ENCODE measurements around the gene FOXN4.
"Not testable (repeated sequence)": the region's sequence is repeated elsewhere in the genome, so short reads cannot be mapped to it uniquely, and the experiment has no call there.

The FOXN4 gene

DNA sequence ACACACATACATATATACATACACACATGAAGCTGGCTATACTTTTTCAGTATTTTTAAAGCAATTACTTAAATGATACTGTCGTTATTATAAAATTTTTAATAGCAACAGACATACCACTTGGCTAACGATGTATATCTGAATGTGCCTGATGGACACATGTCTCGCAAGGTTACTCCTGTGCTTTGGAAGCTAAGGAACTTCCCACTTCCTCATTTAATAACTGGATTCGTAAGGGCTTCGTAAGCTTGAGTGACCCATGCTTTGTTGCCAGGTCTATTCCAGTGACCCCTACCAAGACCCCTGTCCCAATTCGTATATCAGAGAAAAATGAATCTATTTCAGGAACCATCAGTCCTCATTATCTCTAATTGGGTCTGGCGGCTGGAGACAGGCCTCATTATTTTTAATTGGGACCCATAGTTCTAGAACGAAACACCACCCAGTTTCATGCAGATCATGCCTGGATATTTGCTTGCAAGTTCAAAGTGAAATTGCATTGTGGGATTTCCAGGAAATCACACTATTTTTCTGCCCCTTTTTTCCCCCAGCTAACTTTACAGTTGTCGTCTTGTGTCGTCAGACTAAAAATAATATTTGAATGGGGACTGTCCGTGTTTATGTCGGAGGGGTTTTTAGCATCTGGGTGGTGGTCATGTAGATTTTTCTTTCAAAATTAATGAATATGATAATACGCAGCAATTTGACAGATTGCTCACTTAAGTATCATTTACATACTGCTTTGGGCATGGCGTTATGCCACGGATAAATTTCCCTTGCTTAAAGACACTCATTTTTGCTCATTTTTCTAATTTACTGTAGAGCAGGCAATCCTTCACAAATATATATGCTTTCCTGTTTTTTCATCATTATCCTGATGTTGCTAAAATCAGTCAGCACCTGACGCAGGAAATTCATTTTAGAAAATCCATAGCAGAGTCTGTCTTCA lies 21.5 kb upstream of the FOXN4 start:
- no peak for DNase-seq (ENCODE audit: low spot score)
- no peak overlapping the region for H3K4me3 ChIP-seq
- TF ChIP-seq, protein P1, sequence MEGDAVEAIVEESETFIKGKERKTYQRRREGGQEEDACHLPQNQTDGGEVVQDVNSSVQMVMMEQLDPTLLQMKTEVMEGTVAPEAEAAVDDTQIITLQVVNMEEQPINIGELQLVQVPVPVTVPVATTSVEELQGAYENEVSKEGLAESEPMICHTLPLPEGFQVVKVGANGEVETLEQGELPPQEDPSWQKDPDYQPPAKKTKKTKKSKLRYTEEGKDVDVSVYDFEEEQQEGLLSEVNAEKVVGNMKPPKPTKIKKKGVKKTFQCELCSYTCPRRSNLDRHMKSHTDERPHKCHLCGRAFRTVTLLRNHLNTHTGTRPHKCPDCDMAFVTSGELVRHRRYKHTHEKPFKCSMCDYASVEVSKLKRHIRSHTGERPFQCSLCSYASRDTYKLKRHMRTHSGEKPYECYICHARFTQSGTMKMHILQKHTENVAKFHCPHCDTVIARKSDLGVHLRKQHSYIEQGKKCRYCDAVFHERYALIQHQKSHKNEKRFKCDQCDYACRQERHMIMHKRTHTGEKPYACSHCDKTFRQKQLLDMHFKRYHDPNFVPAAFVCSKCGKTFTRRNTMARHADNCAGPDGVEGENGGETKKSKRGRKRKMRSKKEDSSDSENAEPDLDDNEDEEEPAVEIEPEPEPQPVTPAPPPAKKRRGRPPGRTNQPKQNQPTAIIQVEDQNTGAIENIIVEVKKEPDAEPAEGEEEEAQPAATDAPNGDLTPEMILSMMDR (IDR thresholded peaks at IDR 0.05), result no peak
- no peak overlapping the region for H3K27ac ChIP-seq

DNA sequence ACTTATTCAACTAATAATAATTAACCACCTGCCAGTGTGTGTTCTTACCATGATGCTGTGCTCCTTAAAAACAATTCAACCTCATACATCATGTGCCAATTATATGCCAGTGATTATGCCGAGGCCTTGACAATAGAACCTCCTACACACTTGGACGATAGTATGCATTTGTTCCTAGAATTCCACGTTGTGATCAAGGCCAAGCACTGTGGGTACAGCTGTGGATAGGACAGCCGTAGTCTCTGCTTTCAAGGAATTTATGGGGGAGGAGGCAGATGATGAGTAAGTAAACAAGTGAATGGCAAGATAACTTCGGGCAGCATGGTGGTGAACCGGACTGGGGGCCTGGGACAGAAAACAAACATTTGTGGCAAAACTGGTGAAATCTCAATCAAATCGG lies 20.6 kb upstream of the FOXN4 start:
- TF ChIP-seq, protein P1 (IDR thresholded peaks at IDR 0.05), result no peak
- DNase-seq (ENCODE audit: low spot score), result no peak
- Histone ChIP-seq H3K27ac (no peak overlapping the region), H3K4me3 (no peak overlapping the region)

DNA sequence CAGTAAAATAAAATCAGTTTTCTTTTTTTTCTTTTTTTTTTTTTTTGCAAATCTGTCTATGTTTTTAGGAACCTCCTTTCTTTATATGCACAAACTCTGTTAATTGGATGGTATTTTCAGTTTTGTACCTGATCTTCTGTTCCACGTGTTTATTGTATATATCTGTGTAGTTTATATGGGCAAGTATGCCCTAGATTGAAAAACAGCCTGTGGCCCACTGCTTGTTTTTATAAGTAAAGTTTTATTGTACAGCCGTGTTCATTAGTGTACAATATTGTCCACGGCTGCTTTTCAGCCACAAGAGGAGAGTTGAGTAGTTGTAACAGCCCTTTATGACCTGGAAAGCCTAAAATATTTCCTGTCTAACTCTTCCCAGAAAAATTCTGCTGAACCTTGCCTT lies 19.9 kb upstream of the FOXN4 start:
- TF ChIP-seq, protein P1 (IDR thresholded peaks at IDR 0.05), result no peak
- no peak overlapping the region for H3K27ac ChIP-seq
- no peak overlapping the region for H3K4me3 ChIP-seq
- DNase-seq (ENCODE audit: low spot score), result no peak

DNA sequence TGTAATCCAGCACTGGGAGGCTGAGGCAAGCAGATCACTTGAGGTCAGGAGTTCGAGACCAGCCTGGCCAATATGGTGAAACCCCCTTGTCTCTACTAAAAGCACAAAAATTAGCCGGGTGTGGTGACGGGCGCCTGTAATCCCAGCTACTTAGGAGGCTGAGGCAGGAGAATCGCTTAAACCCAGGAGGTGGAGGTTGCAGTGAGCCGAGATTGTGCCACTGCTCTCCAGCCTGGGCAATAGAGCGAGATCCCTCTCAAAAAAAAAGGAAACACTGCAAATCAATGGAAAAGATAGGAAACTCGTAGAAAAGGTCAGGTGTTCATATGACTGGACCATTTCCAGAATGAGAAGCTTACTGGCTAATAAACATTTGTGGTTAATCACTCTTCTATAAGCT lies 12.2 kb upstream of the FOXN4 start:
- not testable (repeated sequence) for H3K4me3 ChIP-seq; H3K27ac ChIP-seq; DNase-seq (ENCODE audit: low spot score)

DNA sequence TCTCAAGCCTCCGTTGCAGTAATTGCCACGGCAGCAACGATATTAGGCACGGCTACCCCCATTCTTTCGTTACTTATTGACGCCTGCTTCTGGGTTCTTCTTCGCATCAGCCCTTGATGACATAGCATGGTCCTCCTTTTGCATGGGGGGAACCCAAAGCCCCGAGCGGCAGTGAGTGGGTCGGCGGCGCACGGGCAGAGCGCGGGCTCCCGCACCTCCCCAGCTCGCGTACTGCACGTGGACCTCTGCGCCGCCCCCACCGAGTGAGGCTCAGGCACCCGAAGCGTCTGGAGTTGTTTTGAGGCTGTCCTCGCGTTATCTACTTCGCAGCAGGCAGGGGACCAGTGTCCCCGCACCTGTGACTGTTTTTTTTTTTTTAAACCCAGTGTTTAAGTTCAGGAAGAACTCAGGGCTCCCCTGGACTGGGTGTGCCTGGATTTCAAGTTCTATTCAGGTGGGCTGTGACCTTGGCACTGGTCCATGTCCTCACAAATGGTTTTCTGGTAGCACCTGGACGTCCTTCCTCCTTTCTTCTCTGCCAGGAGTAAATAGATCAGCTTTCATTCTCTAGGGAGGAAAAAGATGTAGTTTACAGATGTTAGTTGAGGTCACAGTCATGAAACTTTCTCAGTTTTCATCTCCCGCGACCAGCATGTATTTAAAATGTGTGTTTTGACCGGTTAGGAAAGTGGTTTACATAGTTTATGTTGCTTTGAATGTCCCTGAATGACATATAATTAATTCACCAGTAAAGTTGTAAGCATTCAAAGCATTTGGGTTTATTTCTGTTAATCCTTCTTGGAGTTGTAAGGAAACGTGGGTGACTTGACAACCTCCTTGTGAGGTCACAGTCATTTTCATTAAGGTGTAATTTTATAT lies 1.4 kb upstream of the FOXN4 start:
- Histone ChIP-seq H3K27ac (no peak overlapping the region), H3K4me3 (peak overlapping the region; percentile 72)
- TF ChIP-seq, protein P1 (IDR thresholded peaks at IDR 0.05), result no peak
- DNase-seq (ENCODE audit: low spot score), result no peak

DNA sequence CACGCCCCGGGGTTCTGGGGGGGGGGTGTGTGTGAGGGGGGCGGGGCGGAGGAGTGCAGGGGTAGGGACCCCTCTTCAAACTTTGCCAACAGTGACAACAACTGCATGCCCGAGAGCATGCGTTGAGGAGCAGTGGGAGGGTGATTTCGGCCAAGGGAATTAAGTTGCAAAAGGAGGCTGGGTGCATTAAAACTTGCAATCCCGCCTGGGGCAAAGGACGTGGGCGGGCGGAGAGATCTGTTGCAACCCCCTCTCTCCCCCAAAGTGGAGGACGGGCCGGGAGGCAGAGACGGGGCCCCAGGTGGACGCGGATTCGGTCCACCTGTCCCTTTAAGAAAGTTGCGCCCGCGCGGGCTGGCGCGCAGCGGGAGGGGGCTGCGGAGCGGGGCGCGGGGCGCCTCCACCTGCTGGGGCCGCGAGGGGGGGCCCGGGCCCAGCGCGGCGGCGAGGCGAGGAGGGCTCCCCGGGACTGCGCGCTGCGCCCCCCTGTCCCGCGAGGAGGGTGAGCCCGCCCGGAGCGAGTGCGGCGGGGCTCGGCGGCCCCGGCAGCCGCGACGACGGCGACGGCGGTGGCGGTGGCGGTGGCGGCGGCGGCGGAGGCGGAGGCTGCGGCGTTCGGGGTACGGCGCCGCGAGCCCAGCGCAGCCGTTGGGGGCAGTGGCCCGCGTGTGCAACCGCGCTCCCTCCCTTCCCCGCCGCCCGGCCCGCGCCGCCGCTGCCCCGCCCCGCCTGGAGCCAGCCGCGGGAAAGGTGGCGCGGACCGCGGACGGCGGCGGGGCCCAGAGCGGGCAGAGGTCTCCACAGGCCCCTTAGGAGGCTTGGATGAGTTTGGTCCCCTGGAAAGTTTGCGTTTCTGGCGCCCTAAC lies 530 bp upstream of the FOXN4 start:
- H3K27ac ChIP-seq, result no peak overlapping the region
- TF ChIP-seq, protein P1 (IDR thresholded peaks at IDR 0.05), result no peak
- no peak for DNase-seq (ENCODE audit: low spot score)
- peak overlapping the region; percentile 72 for H3K4me3 ChIP-seq

DNA sequence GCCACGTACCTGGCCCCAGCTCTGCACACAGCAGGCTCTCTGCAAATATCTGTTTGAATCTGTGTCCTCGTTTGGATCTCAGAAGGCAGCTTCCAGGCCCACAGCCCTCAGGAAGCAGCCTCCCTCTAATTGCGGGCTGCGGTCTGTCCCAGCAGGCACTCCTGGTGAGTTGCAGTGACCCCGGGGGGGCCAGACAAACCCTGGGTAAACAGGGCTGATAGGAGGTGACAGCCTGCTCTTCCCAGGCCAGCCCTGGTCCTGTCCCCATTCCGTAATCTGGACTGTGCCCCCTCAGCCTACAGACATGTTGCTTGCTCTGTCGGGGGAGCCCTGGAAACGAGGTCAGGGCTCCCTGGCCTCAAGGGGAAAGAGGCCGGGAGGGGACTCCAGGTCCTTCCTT lies 2.0 kb downstream of the FOXN4 start:
- Histone ChIP-seq H3K27ac (no peak overlapping the region), H3K4me3 (no peak overlapping the region)
- TF ChIP-seq, protein P1 (IDR thresholded peaks at IDR 0.05), result no peak
- no peak for DNase-seq (ENCODE audit: low spot score)
